GM12892 (cell line): ENCODE measurements around the gene MSL3B.

Experiments used
- DNase-seq: peaks from one replicate; pipeline ENCODE4 v3.0.0; 2011; ENCODE audit not compliant: insufficient read length
- FAIRE-seq: peaks from 2 replicates; lab custom pipeline; 2011; peaks lifted over from hg19 to GRCh38; lab: Jason Lieb, UNC
- POLR2A ChIP-seq: IDR thresholded peaks from 2 replicates; pipeline ENCODE4 v1.6.1; 2011; ENCODE audit warnings: low read depth, low read length, control low read depth
- POLR2AphosphoS5 ChIP-seq: IDR thresholded peaks from 2 replicates; pipeline ENCODE4 v1.6.1; 2011; ENCODE audit warnings: low read depth, low read length, control low read depth
- TAF1 ChIP-seq: IDR thresholded peaks from 2 replicates; pipeline ENCODE4 v1.6.1; 2011; ENCODE audit warnings: low read depth, mild to moderate bottlenecking, control low read depth, low read length, borderline replicate concordance

The MSL3B gene

DNA sequence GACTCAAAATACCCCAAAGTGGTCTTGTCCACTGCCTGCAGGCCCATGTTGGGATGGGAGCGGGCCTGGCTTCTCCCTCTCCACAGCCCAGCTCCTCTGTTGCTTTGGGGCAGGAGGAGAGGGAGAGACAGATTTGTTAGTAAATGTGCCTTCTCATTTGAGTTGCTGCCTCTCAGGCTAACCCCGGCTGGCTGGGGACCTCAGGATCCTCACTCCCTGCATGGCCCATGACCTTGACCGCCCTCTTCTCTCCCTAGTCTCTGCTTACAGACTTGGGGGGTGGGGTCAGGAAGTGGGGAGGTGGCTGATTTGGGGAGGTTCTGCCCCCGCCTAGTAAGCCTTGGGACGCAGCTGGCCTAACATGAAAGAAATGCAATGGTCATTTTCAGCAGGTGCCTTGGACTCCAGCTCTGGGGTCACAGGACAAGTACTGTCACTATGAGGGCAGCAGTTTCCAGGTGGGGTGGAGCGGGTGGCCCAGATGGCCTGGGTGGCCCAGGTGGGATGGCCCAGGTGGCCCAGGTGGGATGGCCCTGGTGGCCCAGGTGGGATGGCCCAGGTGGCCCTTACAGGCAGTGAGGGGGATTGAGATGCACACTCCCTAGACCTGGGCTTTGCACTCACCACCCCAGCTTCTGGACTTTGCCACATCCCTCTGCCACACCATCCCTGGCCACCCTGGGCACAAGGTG is 37.9 kb downstream of the MSL3B start:
- DNase-seq, result no peak
- TF ChIP-seq TAF1 (no peak), POLR2A (no peak), POLR2AphosphoS5 (no peak)

DNA sequence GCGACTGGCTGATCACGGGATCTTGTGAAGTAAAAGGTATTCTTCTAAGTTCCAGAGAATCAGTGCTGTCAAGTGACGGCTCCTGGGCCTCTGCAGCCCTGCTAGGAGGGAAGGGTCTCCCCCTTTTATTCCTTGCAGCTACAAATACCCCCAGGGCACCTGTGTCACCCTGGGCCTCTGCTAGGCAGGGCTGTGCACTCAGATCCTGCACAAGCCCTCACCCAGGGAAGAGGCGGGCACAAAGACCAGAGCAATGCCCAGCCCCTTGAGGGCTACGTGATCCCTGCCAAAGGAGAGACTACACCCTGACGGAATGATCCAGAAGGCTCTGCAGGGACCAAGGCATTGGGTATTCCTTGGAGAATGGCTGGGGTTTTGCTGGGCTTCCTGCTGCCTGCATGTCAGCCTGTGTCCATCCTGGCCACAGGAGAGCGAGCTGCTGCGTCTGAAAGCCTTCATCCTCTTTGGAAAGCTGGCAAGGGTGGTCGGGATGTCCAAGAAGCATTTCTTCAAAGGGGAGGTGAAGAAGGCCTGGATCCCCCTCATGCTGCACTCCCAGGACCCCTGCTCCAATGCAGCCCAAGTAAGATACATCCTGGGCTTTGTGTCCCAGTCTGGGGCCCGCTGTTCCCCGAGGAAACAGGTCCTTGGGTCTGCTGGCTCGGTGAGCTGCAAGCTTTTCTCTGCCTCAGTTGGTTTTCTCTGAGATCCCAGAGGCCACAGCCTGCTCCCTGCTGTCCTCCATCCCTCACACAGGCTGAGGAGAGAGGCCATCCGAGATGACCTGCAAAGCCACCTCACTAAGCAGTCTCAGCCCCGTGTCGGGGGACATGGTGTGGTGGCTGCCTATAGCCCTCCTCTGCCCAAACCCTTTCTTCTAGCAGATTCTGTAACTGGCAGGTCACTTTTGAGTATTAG is 38.7 kb downstream of the MSL3B start:
- FAIRE-seq (no peak), DNase-seq (no peak)
- TF ChIP-seq POLR2A (no peak), TAF1 (no peak), POLR2AphosphoS5 (no peak)

More for the DNA sequence above, 37.9 kb downstream of the MSL3B start:
- FAIRE-seq, result no peak

DNA sequence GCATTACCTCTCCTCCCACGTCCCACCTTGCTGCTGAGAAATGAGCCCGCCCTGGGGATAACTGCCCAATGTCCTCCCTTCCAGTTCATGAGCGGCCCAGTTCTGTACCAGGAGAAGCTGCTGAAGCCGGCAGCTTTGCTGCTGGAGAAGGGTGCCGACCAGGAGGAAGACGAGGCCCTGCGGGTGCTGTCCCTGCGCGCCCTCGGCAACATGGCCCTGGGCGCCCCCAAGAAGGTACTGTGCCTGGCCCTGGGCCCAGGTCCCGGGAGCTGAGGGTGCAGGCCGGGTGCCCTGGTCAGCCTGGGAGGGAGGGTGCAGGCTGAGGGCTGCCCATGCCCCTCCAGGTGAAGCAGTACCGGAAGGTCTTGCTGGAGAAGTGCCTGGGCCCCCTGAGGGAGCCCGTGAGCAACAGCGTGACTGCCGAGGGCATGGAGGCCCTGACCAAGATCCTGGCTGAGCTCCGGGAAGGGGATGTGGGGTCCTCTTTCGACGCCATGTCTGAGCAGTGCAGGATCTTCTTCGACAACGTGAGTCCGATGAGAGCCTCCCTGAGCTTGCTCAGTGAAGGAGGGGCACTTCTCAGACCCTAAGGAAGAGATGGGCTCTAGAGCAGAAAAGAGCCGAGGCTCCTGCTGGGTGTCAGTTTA is 39.5 kb downstream of the MSL3B start:
- DNase-seq, result no peak
- FAIRE-seq, result no peak

DNA sequence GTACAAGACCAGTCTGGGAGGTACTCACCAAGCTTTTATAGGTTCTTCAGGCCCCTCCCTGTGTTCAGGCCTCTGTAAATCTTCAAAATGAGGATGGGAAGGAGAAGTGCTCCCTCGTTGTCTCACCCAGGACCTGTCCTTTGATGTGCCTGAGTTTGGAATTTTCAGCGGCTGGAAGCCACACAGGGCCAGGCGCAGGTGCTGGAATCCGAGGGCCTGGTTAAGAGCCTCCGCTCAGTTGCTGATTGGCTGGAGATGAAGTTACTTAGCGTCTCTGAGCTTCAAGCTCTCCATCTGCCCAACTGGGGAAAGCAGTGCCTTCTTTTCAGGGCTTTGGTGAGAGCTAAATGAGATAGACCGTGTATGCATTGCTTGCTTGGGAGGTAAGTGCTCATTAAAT is 43.8 kb downstream of the MSL3B start:
- DNase-seq (no peak), FAIRE-seq (no peak)
- TF ChIP-seq POLR2A (no peak), TAF1 (no peak), POLR2AphosphoS5 (no peak)

More for the DNA sequence above, 39.5 kb downstream of the MSL3B start:
- TF ChIP-seq POLR2AphosphoS5 (no peak), TAF1 (no peak), POLR2A (no peak)

DNA sequence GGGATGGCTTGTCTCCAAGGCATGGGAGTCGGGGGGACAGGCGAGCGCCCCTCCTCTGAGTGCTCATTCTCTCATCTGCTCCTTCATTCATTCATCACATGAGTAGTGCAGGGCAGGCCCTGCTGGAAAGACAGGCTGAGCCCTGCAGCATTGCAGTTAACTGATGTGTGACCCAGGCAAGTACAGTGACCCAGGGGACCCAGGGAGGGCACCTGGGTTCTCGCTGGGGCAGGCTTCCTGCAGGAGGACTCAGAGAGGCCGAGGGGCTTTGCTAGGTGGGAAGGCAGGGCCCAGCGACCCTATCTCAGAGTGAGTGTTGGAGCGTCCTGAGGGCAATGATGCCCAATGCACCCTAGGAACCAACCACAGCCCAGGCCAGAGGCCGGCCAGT is 44.5 kb downstream of the MSL3B start:
- DNase-seq, result no peak
- no peak for FAIRE-seq
- TF ChIP-seq TAF1 (no peak), POLR2AphosphoS5 (no peak), POLR2A (no peak)

DNA sequence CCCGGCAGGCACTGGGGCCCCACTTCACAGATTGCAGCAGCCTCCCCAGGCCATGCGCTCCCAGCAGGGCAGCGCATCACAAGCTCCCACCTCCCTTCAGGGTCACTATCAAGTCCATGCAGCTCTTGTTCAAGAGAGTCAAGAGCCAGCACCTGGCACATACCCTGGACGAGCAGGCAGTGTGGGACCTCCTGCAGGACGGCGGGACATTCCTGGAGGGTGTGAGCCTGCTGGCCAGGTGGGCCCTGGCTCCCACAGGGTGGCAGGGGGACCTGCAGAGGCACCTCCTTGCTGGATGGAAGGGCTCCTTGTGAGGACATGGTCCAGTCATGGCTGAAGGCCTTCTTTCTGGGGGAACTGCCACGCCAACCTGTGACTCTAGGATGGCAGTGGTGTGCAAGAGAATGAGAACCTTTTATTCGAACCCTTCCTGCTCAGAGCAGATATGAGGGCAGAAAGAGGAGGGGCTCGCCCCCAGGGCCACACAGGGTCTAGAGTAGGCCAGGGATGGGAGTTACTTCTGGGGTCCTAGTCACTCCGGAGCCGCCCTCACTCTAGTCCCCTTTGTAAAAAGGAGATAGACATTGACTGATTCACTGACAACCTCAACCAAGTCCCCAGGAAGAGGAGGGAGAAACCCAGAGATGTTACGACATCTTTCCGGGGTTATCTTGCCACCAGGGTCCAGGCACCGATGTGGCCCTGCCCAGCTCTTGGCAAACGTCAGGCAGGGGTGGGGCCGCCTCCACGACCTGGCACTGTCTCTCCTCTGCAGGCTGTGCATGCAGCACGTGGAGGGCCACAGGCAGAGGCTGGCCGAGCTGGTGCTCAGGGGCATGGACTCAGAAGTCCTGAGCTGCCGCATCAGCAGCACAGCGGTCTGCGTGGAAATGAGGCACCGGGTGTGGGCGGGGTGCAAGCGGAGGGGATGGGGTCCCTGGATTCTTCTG is 45.1 kb downstream of the MSL3B start:
- TF ChIP-seq POLR2A (no peak), POLR2AphosphoS5 (no peak), TAF1 (no peak)
- FAIRE-seq, result no peak
- DNase-seq, result no peak

DNA sequence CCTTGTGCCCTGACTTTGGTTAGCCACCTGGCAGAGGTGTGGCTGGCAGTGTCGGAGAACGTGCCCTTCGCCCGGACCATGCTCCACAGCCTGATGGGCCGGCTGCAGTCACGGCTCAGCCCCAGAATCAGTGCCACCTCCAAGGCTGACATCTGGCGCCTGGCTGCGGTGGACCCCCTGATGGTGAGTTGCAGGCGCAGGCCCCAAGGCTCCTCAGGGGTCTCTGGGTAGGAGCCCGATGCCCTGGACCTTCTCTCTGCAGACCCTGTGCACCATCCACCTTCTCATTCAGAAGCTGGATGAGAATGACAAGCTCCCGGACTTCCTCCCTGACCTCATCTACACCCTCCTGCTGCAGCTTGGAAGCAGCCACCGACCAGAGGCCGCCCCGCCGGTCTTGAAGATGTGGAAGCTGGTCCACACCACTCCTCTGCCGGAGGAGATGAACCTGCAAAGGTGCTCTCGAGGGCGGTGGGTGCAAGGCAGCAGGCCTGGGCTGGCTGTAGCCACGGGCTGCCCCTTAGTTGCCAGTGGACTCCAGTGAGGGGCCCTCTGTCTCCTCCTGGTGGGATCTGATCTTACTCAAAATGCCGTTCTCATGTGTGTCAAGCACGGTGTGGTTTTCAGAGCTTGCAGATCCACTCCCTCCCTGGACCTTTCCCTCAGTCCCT is 46.0 kb downstream of the MSL3B start:
- DNase-seq (no peak), FAIRE-seq (no peak)
- TF ChIP-seq POLR2AphosphoS5 (no peak), TAF1 (no peak), POLR2A (no peak)

DNA sequence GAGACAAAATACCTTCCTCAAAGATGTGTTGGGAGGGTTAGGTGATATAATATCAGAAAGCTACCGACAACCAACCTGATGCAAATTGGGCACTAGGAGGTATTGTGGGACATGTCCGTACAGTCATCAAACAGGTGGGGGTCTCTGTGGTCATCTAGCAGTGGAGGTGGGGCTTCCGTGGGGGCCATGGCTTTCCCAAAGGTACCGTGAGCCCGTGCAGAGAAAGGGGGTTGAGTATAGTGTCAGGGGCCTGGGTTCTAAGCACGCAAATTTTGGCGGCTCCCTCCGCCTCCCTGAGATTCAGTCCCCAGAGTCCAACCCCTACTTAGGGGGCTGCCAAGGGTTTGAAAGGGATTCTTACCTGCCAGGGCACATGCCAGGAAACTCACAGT is 46.5 kb downstream of the MSL3B start:
- no peak for TF ChIP-seq POLR2A
- DNase-seq (no peak), FAIRE-seq (no peak)

DNA sequence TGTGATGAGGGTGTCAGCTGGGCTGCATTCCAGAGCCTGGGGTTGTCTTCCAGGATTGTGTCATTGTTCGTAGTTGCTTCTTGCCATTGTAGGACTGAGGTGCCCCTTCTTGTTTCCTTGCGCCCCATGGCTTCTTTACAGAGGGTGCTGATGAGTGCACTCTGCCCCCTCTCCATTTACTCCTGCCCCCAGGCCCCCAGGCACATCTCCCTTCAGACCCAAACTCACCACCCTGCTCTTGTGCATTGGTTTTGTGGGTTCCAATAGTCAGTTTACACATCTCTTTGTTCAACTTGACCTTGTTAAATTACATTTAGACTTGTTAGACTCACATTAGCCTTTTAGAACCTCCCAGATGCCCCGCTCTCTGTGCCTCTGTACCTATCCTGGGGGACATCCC is 47.0 kb downstream of the MSL3B start:
- TF ChIP-seq POLR2AphosphoS5 (no peak), TAF1 (no peak), POLR2A (no peak)
- no peak for FAIRE-seq

DNA sequence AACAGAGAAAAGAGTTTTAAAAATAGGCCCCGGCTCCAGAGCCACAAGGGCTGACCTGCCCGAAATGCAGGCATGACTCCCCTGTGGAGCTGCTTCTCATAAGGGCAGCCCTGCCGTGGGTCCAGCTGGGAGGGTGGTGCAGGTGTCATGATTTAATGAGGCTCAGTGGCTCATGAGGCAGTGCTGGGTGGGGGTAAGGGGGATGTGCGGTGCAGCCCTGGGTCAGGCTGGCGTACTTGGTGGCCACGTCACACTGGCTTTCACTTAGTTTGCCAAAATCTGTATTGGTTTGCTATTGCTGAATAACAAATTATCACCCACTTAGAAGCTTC is 47.4 kb downstream of the MSL3B start:
- TF ChIP-seq POLR2A (no peak), POLR2AphosphoS5 (no peak), TAF1 (no peak)

More for the DNA sequence above, 47.0 kb downstream of the MSL3B start:
- no peak for DNase-seq

DNA sequence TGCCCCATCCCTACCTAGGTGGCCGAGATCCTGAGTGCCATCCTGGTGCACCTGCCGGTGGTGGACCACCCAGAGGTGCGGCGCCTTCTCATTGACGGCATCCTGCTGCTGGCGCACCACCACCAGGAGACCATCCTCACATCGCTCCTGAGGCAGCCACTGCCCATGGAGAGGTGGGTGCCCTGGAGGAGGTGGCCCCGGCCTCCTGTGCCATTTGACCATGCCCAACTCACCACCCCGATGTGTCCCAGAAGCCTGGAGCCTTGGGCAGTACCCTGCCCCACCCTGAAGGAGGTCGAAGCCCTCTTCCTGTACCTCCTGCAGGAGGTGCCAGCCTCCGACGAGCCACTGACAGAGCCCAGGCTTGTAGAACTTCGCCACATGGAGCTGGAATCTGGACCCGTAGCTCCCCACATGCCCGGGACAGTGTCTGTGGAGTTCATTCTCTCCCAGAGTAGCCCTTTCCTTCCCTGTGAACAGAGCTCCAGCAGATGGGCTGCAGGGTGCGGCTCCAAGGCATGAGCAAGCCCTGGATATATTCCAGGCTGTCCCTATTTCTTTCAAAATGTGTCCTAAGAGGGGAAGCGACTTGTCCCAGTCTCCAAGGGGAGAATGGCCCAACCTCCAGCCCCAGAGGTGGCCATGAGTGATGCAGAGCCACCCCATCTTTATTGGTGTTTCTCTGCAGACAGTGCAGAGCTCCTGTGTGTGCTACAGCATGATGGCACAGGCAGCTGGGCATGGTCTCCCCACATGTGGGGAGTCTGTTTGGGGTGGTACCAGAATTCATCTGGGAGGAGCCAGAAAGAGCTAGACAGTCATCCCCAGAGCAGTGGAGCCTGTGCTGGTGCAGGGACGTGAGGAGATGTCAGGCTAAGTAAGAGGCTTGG is 48.1 kb downstream of the MSL3B start:
- TF ChIP-seq TAF1 (no peak), POLR2A (no peak), POLR2AphosphoS5 (no peak)
- DNase-seq (no peak), FAIRE-seq (no peak)

More for the DNA sequence above, 47.4 kb downstream of the MSL3B start:
- DNase-seq (no peak), FAIRE-seq (no peak)
